ENCODE measurements around the gene DNAJB8. TPM values are rescaled to one million over a fixed set of nuclear protein-coding genes. Genes with fewer than 3 reads are reported as not detected.

The DNAJB8 gene
- total and polyA plus RNA-seq, 4 donors = not detected

DNA sequence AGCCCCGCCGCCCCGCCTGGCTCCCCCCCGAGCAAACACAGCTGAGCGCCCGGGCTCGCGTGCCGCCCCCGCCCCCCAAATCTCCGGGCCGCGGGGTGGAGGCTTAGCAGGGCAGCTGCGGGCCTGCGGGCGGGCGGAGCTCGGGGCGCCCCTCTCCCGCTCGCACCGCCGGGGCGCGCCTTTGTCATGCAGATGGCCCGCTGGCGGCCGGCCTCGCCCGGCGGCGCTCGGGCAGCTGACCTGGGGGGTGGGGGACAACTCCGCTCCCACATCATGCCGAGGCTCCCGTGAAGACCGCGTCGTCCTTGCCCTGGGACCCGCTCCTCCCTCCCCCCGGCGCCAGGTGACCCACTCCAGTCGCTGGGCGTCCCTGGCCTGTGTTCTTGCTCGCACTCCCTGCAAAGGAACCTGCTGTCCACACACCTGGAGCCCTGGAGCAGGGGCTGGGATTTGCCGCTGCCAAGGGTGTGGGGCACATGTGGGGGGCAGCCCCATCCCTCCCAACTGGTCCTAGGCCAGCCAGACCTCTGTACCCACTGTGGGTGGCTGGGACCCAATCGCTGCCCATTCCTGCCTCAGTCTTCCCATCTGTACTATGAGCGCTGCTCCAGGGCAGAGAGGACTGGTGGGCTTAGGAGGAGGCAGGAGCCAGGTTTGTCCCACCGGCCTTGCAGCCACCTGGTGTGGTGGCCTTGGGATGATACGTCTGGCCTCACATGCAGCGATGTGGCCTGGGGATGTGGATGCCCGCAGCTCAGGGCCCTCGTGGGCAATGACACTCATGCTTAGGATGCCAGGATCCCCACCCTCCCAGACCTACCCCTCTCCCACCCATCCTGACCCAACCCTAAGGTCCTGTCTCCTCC, 33.5 kb downstream of the DNAJB8 start (continued):
- no peak for TF ChIP-seq REST (IDR thresholded peaks at IDR 0.05)

DNA sequence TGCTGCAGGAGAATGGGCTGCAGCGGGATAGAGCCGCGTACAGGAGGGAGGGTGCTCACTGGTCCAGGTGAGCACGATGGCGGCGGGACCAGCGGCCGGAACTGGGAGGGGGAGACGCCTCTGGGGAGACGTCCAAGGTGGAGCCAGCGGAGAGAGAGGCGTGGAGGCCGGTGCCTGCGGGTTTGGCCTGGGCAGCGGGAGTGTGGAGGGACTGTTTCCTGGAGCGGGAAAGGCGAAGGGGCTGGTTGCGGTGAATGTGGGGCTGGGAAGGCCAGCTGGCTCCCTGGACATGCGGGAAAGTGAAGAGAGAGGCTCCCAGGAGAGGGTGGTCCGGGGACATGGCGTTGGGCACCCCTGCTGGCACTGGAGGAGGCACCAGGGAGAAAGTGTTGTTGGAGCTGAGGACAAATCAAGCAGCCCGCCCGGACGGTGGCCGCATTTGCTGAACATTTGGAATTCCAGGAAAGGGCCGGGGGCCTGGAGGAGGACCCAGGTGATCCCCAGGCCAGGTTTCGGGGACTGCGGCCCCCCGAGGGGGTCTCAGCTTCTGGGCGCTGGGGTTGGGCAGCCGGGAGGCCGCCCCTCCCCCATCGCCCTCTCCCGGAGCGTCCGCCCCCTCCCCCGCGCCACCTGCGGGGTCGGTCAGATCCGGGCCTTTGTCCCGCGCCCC, 34.3 kb downstream of the DNAJB8 start:
- Histone ChIP-seq H3K9ac (ENCODE audit: low read depth in 1 of 2, low read length in 2 of 2) (no peak overlapping the region), H3K27ac (ENCODE audit: low read depth in 1 of 2, low read length in 2 of 2) (no peak overlapping the region), H3K9me3 (ENCODE audit: control insufficient read depth in 4 of 4, low read length in 3 of 4) (no peaks in the 10 kb centered on the region), H3K4me3 (ENCODE audit: low read depth in 1 of 3, low read length in 3 of 3) (peak overlapping the region in 1 of 3 donors; percentile 29), H3K27me3 (ENCODE audit: control insufficient read depth in 4 of 4, insufficient read depth in 4 of 4, low read length in 3 of 4) (peaks cover 0 to 11% (median 3%) of the 10 kb centered on the region in 4 donors), H3K36me3 (ENCODE audit: control insufficient read depth in 4 of 4, insufficient read depth in 3 of 4, low read depth in 1 of 4, low read length in 3 of 4) (no peaks in the 10 kb centered on the region), H3K4me1 (ENCODE audit: control insufficient read depth in 4 of 4, insufficient read depth in 4 of 4, low read length in 3 of 4) (peaks cover 0 to 13% (median 2%) of the 10 kb centered on the region in 4 donors)
- no peak for TF ChIP-seq JUND (IDR thresholded peaks at IDR 0.05)
- TF ChIP-seq HNF4A (conservative IDR thresholded peaks at IDR 0.05) = no peak
- TF ChIP-seq HNF4G (IDR thresholded peaks at IDR 0.05) = no peak
- TF ChIP-seq GABPA (IDR thresholded peaks at IDR 0.05 in 1 of 2, conservative IDR thresholded peaks at IDR 0.05 in 1 of 2) = no peak
- no peak for TF ChIP-seq MAX (IDR thresholded peaks at IDR 0.05)
- TF ChIP-seq FOXA2 (IDR thresholded peaks at IDR 0.05) = no peak
- TF ChIP-seq YY1 (IDR thresholded peaks at IDR 0.05) = no peak
- TF ChIP-seq SP1 (IDR thresholded peaks at IDR 0.05) = no peak
- no peak for TF ChIP-seq TAF1 (conservative IDR thresholded peaks at IDR 0.05)
- TF ChIP-seq REST (IDR thresholded peaks at IDR 0.05) = no peak
- TF ChIP-seq RXRA (IDR thresholded peaks at IDR 0.05) = no peak
- TF ChIP-seq NR2F2 (IDR thresholded peaks at IDR 0.05) = no peak
- TF ChIP-seq RAD21 (IDR thresholded peaks at IDR 0.05) = no peak
- TF ChIP-seq FOXA1 (IDR thresholded peaks at IDR 0.05) = no peak
- TF ChIP-seq ZBTB33 (IDR thresholded peaks at IDR 0.05) = no peak
- TF ChIP-seq, protein P1, sequence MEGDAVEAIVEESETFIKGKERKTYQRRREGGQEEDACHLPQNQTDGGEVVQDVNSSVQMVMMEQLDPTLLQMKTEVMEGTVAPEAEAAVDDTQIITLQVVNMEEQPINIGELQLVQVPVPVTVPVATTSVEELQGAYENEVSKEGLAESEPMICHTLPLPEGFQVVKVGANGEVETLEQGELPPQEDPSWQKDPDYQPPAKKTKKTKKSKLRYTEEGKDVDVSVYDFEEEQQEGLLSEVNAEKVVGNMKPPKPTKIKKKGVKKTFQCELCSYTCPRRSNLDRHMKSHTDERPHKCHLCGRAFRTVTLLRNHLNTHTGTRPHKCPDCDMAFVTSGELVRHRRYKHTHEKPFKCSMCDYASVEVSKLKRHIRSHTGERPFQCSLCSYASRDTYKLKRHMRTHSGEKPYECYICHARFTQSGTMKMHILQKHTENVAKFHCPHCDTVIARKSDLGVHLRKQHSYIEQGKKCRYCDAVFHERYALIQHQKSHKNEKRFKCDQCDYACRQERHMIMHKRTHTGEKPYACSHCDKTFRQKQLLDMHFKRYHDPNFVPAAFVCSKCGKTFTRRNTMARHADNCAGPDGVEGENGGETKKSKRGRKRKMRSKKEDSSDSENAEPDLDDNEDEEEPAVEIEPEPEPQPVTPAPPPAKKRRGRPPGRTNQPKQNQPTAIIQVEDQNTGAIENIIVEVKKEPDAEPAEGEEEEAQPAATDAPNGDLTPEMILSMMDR (IDR thresholded peaks at IDR 0.05; ENCODE audit: low read depth, low read length, missing input control) = no peak
- TF ChIP-seq EGR1 (IDR thresholded peaks at IDR 0.05; ENCODE audit: low read depth in 2 of 2) = no peak
- TF ChIP-seq, protein P2, sequence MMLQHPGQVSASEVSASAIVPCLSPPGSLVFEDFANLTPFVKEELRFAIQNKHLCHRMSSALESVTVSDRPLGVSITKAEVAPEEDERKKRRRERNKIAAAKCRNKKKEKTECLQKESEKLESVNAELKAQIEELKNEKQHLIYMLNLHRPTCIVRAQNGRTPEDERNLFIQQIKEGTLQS (IDR thresholded peaks at IDR 0.05) = no peak
- DNase-seq (ENCODE audit: low spot score) = no peak
- 13% methylated on average over 43 of the region's 43 CpGs for WGBS
